H1 (cell line): ENCODE data around the gene IGFBP4. TPM values are rescaled to one million over a fixed set of nuclear protein-coding genes. Genes with fewer than 3 reads are reported as not detected.

Source experiments
- CTCF ChIA-PET: fragments of 300-600 bp; sonication (Branson Sonifier 250); formaldehyde crosslinking; loops from one replicate; lab custom pipeline; 2021; ENCODE audit not compliant: partially characterized antibody; lab: Charles Lee
- POLR2A ChIA-PET: fragments of 300-600 bp; sonication (Branson Sonifier 250); formaldehyde crosslinking; loops from one replicate; lab custom pipeline; 2021; ENCODE audit warnings: inconsistent platforms; ENCODE audit not compliant: partially characterized antibody; lab: Charles Lee
- DNase-seq, 2 experiments: peaks; one replicate each; pipeline versions ENCODE4 v3.0.0 to v3.0.0-alpha.2; 2010 to 2022; ENCODE audit warnings: low spot score in 2 of 2, low read depth in 1 of 2, mixed read lengths in 1 of 2
- FAIRE-seq: peaks from 2 replicates; lab custom pipeline; 2011; peaks lifted over from hg19 to GRCh38; lab: Jason Lieb, UNC
- H2AFZ ChIP-seq: 2 replicates; pipeline ENCODE4 v1.8.1; 2012; ENCODE audit warnings: low read length, inconsistent platforms
- H2AK5ac ChIP-seq: 2 replicates; pipeline ENCODE4 v1.6.1; 2013; ENCODE audit warnings: low read depth, low read length
- H2BK120ac ChIP-seq: replicated peaks from 2 replicates; pipeline ENCODE3; 2013; ENCODE audit warnings: low read depth, low read length, inconsistent platforms
- H2BK12ac ChIP-seq: 2 replicates; pipeline ENCODE4 v1.6.1; 2013; ENCODE audit warnings: low read depth, low read length
- H2BK15ac ChIP-seq: 2 replicates; pipeline ENCODE4 v1.6.1; 2013; ENCODE audit warnings: low read length
- H2BK20ac ChIP-seq: 2 replicates; pipeline ENCODE4 v1.6.1; 2013; ENCODE audit warnings: low read length
- H2BK5ac ChIP-seq: 2 replicates; pipeline ENCODE4 v1.6.1; 2013; ENCODE audit warnings: low read depth, low read length
- H3K14ac ChIP-seq: 2 replicates; pipeline ENCODE4 v1.6.1; 2013; ENCODE audit warnings: inconsistent platforms; ENCODE audit not compliant: insufficient read length
- H3K18ac ChIP-seq: 2 replicates; pipeline ENCODE4 v1.6.1; 2013; ENCODE audit warnings: low read length; ENCODE audit errors: extremely low read depth
- H3K23ac ChIP-seq: 2 replicates; pipeline ENCODE4 v1.6.1; 2013; ENCODE audit warnings: inconsistent platforms; ENCODE audit not compliant: insufficient read length
- H3K23me2 ChIP-seq: 2 replicates; pipeline ENCODE4 v1.6.1; 2013; ENCODE audit warnings: low read depth, low read length
- H3K27ac ChIP-seq: 2 replicates; pipeline ENCODE4 v1.6.1; 2011; ENCODE audit warnings: low read depth, low read length, inconsistent platforms
- H3K27me3 ChIP-seq, 4 experiments: replicated peaks in 1 of 4; 1 replicate in 1 of 4; 2 replicates in 3 of 4; pipeline versions ENCODE4 v1.6.1 to v1.8.1; 2011 to 2013; ENCODE audit warnings: low read length in 3 of 4, mild to moderate bottlenecking in 3 of 4, inconsistent platforms in 2 of 4, mixed read lengths in 2 of 4, moderate library complexity in 1 of 4; ENCODE audit not compliant: control insufficient read depth in 3 of 4, insufficient read depth in 3 of 4; ENCODE audit errors: extremely low read depth in 1 of 4
- H3K36me3 ChIP-seq, 4 experiments: 2 replicates each; pipeline versions ENCODE4 v1.6.1 to v1.8.1; 2011 to 2013; ENCODE audit warnings: mild to moderate bottlenecking in 4 of 4, low read length in 3 of 4, moderate library complexity in 2 of 4, control low read depth in 1 of 4, inconsistent platforms in 1 of 4; ENCODE audit not compliant: insufficient read depth in 4 of 4, control insufficient read depth in 2 of 4
- H3K4ac ChIP-seq: replicated peaks from 2 replicates; pipeline ENCODE3; 2013; ENCODE audit warnings: low read length, low read depth, mixed read lengths, inconsistent platforms; ENCODE audit not compliant: insufficient read length
- H3K4me1 ChIP-seq, 4 experiments: replicated peaks in 1 of 4; 1 replicate in 1 of 4; 2 replicates in 3 of 4; pipeline versions ENCODE4 v1.6.1 to v1.8.1; 2011 to 2013; ENCODE audit warnings: low read length in 3 of 4, inconsistent platforms in 2 of 4, mixed read lengths in 1 of 4; ENCODE audit not compliant: insufficient read depth in 4 of 4, control insufficient read depth in 3 of 4
- H3K4me2 ChIP-seq, 2 experiments: 2 replicates each; pipeline versions ENCODE4 v1.6.1 to v1.8.1; 2011 to 2013; ENCODE audit warnings: low read depth in 2 of 2, low read length in 2 of 2, control low read depth in 1 of 2, inconsistent platforms in 1 of 2, mild to moderate bottlenecking in 1 of 2; ENCODE audit not compliant: insufficient read depth in 1 of 2
- H3K4me3 ChIP-seq, 4 experiments: fragments of 200-600, 300-600 bp in 1 of 4; sonication (generic), shearing (Covaris generic), sonication (Bioruptor Twin) in 1 of 4; 2 replicates each; pipeline versions ENCODE4 v1.5.1 to v1.8.1; 2011 to 2016; ENCODE audit warnings: low read length in 4 of 4, low read depth in 3 of 4, control low read depth in 2 of 4, inconsistent platforms in 2 of 4, mild to moderate bottlenecking in 2 of 4, mixed read lengths in 1 of 4, moderate library complexity in 1 of 4; ENCODE audit not compliant: insufficient read depth in 2 of 4; ENCODE audit errors: extremely low read depth in 1 of 4
- H3K56ac ChIP-seq: replicated peaks from 2 replicates; pipeline ENCODE3; 2013; ENCODE audit warnings: low read depth, mild to moderate bottlenecking, mixed read lengths, low read length, inconsistent platforms; ENCODE audit not compliant: insufficient read length
- H3K79me1 ChIP-seq: 2 replicates; pipeline ENCODE4 v1.6.1; 2013; ENCODE audit warnings: low read depth, low read length, control low read depth
- H3K79me2 ChIP-seq, 2 experiments: 2 replicates each; pipeline versions ENCODE4 v1.6.1 to v1.8.1; 2012 to 2013; ENCODE audit warnings: low read length in 2 of 2, mild to moderate bottlenecking in 2 of 2, inconsistent platforms in 1 of 2; ENCODE audit not compliant: insufficient read depth in 2 of 2, control insufficient read depth in 1 of 2
- H3K9ac ChIP-seq, 4 experiments: replicated peaks in 1 of 4; 1 replicate in 1 of 4; 2 replicates in 3 of 4; pipeline versions ENCODE4 v1.6.1 to v1.8.1; 2011 to 2013; ENCODE audit warnings: low read depth in 3 of 4, low read length in 3 of 4, control low read depth in 2 of 4, mild to moderate bottlenecking in 2 of 4, moderate library complexity in 2 of 4, inconsistent platforms in 1 of 4; ENCODE audit errors: extremely low read depth in 1 of 4
- H3K9me3 ChIP-seq, 2 experiments: 2 replicates each; pipeline versions ENCODE4 v1.6.1 to v1.8.1; 2012 to 2013; ENCODE audit warnings: mild to moderate bottlenecking in 2 of 2, moderate library complexity in 2 of 2, control low read depth in 1 of 2, inconsistent platforms in 1 of 2, low read depth in 1 of 2, low read length in 1 of 2, mixed read lengths in 1 of 2; ENCODE audit not compliant: insufficient read depth in 2 of 2
- H4K20me1 ChIP-seq, 2 experiments: replicated peaks in 1 of 2; 2 replicates each; pipeline versions ENCODE3 to v1.8.1; 2011 to 2013; ENCODE audit warnings: inconsistent platforms in 2 of 2, low read length in 2 of 2, mild to moderate bottlenecking in 1 of 2; ENCODE audit not compliant: insufficient read depth in 2 of 2, control insufficient read depth in 1 of 2
- H4K5ac ChIP-seq: 2 replicates; pipeline ENCODE4 v1.6.1; 2013; ENCODE audit warnings: low read length, low read depth, mixed read lengths, inconsistent platforms; ENCODE audit not compliant: insufficient read length
- H4K8ac ChIP-seq: 2 replicates; pipeline ENCODE4 v1.8.0; 2013; ENCODE audit warnings: mild to moderate bottlenecking, moderate library complexity, low read length, inconsistent platforms; ENCODE audit not compliant: insufficient read depth; ENCODE audit errors: extremely low read depth
- H4K91ac ChIP-seq: replicated peaks from 2 replicates; pipeline ENCODE3; 2013; ENCODE audit warnings: low read length, mixed read lengths, inconsistent platforms; ENCODE audit not compliant: insufficient read length
- CBX5 ChIP-seq: fragments of 300-800, 300-1000 bp; sonication (generic); IDR thresholded peaks from 2 replicates; pipeline ENCODE4 v1.7.1; 2016; ENCODE audit warnings: antibody characterized with exemption, low read length, low read depth
- CEBPB ChIP-seq: IDR thresholded peaks from 2 replicates; pipeline ENCODE4 v1.6.1; 2012; ENCODE audit warnings: low read depth, low read length
- KDM1A ChIP-seq: fragments of 200-600, 300-600 bp; sonication (generic); IDR thresholded peaks from 2 replicates; pipeline ENCODE4 v1.7.1; 2016; ENCODE audit warnings: mild to moderate bottlenecking, low read length, borderline replicate concordance
- KDM5A ChIP-seq: fragments of 200-600 bp; IDR thresholded peaks from 2 replicates; pipeline ENCODE4 v1.7.1; 2012; ENCODE audit warnings: mild to moderate bottlenecking, low read length, inconsistent platforms, mixed read lengths
- MAFK ChIP-seq: IDR thresholded peaks from 2 replicates; pipeline ENCODE4 v1.6.1; 2012; ENCODE audit warnings: low read depth, mild to moderate bottlenecking, improper control_type of control experiment, low read length
- NRF1 ChIP-seq: IDR thresholded peaks from 2 replicates; pipeline ENCODE4 v1.6.1; 2011; ENCODE audit warnings: mild to moderate bottlenecking, low read depth, low read length, improper control_type of control experiment
- PHF8 ChIP-seq: fragments of 200-600 bp; sonication (generic); conservative IDR thresholded peaks from 2 replicates; pipeline ENCODE4 v1.7.1; 2012; ENCODE audit warnings: low read depth, mild to moderate bottlenecking, inconsistent platforms, low read length, moderate library complexity
- RBBP5 ChIP-seq: IDR thresholded peaks from 2 replicates; pipeline ENCODE4 v1.7.1; 2012; ENCODE audit warnings: low read depth, mild to moderate bottlenecking, inconsistent platforms, low read length, moderate library complexity, borderline replicate concordance
- RFX5 ChIP-seq: IDR thresholded peaks from 2 replicates; pipeline ENCODE4 v1.6.1; 2011; ENCODE audit warnings: low read depth, low read length, improper control_type of control experiment, borderline replicate concordance
- RNF2 ChIP-seq: fragments of 200-900, 300-1000 bp; sonication (generic); IDR thresholded peaks from 2 replicates; pipeline ENCODE4 v1.7.1; 2016; ENCODE audit warnings: borderline replicate concordance, low read depth, mild to moderate bottlenecking, antibody characterized with exemption, low read length; ENCODE audit not compliant: poor library complexity, severe bottlenecking; ENCODE audit errors: missing control alignments
- SRF ChIP-seq: IDR thresholded peaks from 2 replicates; pipeline ENCODE4 v1.6.1; 2011; ENCODE audit warnings: mild to moderate bottlenecking, low read depth, low read length, moderate library complexity
- TCF12 ChIP-seq: IDR thresholded peaks from 2 replicates; pipeline ENCODE4 v1.6.1; 2011; ENCODE audit warnings: low read depth, mild to moderate bottlenecking, low read length
- WGBS, 2 experiments: shearing (Covaris generic) in 1 of 2; methylation state at CpG; one replicate each; pipeline versions ENCODE4 v1.1.6 to v1.1.7; 2013 to 2015; ENCODE audit warnings: low lambda C conversion rate in 2 of 2, mixed read lengths in 2 of 2, inconsistent platforms in 1 of 2, low coverage in 1 of 2, missing lambda C conversion rate in 1 of 2; ENCODE audit not compliant: insufficient replicate concordance in 2 of 2, insufficient coverage in 1 of 2, insufficient read length in 1 of 2; ENCODE audit errors: extremely low coverage in 1 of 2, missing lambda C conversion rate in 1 of 2; 5-methylcytosine and 5-hydroxymethylcytosine counted together
- polyA plus RNA-seq, 7 experiments: library from polyadenylated mRNA; depleted of rRNA in 3 of 7; stranded (reverse) in 5 of 7; unstranded in 2 of 7; fragments of >200 nt in 5 of 7; fragments of 200-250 nt in 2 of 7; gene quantifications; 1 replicate in 5 of 7; 2 replicates in 1 of 7; 4 replicates in 1 of 7; pipeline versions ENCODE4 v1.2.1 to v1.2.3, GENCODE V29; 2011 to 2013; ENCODE audit warnings: missing spikeins in 2 of 7, mixed read lengths in 2 of 7
- total RNA-seq: library from RNA; stranded (reverse); fragmentation: NEBNext Ultra II Directional; extraction: Animal tissue kit (Norgen Biotek cat#: 25700); gene quantifications from 2 replicates; pipeline ENCODE4 v1.2.1, GENCODE V29; 2021
- TF ChIP-seq, protein P1 (sequence below): IDR thresholded peaks from 2 replicates; pipeline ENCODE4 v1.6.1; 2012; ENCODE audit warnings: inconsistent platforms

Gene IGFBP4
- total and polyA plus RNA-seq, 2 of the 8 experiments (the other 6 are each of a cell fraction or from before 2014, with no cell fraction given), result 85.5 to 105 TPM

DNA sequence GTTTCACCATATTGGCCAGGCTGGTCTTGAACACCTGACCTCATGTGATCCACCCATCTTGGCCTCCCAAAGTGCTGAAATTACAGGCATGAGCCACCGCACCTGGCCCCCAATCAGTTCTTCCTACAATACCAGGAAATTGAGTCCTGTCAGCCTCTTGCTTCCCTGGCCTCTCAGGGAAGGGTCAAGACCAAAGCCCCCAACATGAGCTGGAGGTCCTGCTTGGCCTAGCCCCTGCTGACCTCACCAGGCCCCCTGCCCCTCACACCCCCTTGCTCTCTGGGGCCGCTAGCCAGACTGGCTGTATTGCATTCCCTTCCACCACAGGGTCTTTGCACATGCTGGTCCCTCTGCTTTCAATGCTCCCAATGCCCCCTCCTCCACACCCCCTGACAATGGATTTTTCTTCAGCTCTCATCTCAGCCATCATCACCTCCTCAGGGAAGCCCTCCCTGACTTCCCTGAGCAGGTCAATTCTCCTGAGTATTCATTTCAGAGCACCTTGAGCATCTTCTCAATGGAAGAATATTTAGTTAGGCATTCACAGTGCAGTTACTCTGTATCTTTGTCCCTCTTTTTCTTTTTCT, 24.1 kb downstream of the IGFBP4 start:
- POLR2A ChIA-PET, result interaction anchor here (0.7 to 1.9 kb wide), 4 partner anchors 9 to 51 kb away, joined by 3 to 9 read pairs (median 4); partner anchors contain the start of gene IGFBP4
- no peak for FAIRE-seq
- H4K20me1 ChIP-seq, result no peaks in the 10 kb centered on the region
- TF ChIP-seq TCF12 (no peak), CBX5 (no peak), MAFK (no peak), RNF2 (no peak), RFX5 (no peak), KDM5A (no peak), CEBPB (no peak), RBBP5 (no peak), NRF1 (no peak), KDM1A (no peak), SRF (no peak), PHF8 (no peak)
- TF ChIP-seq, protein P1, sequence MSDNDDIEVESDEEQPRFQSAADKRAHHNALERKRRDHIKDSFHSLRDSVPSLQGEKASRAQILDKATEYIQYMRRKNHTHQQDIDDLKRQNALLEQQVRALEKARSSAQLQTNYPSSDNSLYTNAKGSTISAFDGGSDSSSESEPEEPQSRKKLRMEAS, result no peak

More for the DNA sequence above, 24.1 kb downstream of the IGFBP4 start:
- Histone ChIP-seq H3K18ac (no peak overlapping the region; the same call in 1 of the 2 replicates), H2AK5ac (no peak overlapping the region), H2BK20ac (peak overlapping the region; percentile 72), H3K23me2 (no peaks in the 10 kb centered on the region; the same call in 1 of the 2 replicates), H3K4ac (no peak overlapping the region), H3K4me1 (peaks cover 0 to 27% (median 8%) of the 10 kb centered on the region in 4 experiments; a peak in 6 of 7 replicates), H2BK120ac (no peak overlapping the region), H4K5ac (no peak overlapping the region), H3K36me3 (no peaks in the 10 kb centered on the region), H4K8ac (no peak overlapping the region), H2BK5ac (no peak overlapping the region), H2BK15ac (peak overlapping the region; percentile 92; the same call in 1 of the 2 replicates), H3K23ac (no peak overlapping the region), H3K56ac (no peak overlapping the region), H4K91ac (peak overlapping the region; percentile 68), H3K79me1 (no peaks in the 10 kb centered on the region), H3K4me2 (no peak overlapping the region), H2BK12ac (peak overlapping the region; percentile 84; the same call in 1 of the 2 replicates), H2AFZ (no peak overlapping the region), H3K9ac (no peak overlapping the region), H3K79me2 (no peaks in the 10 kb centered on the region), H3K9me3 (peaks cover 4 to 5% of the 10 kb centered on the region in 2 experiments; a peak in 2 of 4 replicates), H3K4me3 (no peak overlapping the region), H3K14ac (no peak overlapping the region), H3K27me3 (no peaks in the 10 kb centered on the region), H3K27ac (no peak overlapping the region)
- CTCF ChIA-PET, result interaction anchor here (1.2 to 34.1 kb wide), 4 partner anchors 10 to 93 kb away, joined by 3 to 739 read pairs (median 26); partner anchors contain the start of gene IGFBP4
- DNase-seq, result no peak
- 100% methylated on average over 2 of the region's 2 CpGs; no CpG with 5 or more reads in 1 of the 2 experiments for WGBS, 2 experiments
